HG03196 (cell line): ENCODE results near the gene GADD45GIP1.
"Not testable (repeated sequence)": the region's sequence is repeated elsewhere in the genome, so short reads cannot be mapped to it uniquely, and the experiment has no call there.

Experiments used
- ATAC-seq: cut with Tn5 transposase; IDR thresholded peaks from one replicate; pipeline ENCODE4 v1.9.1; 2021; ENCODE audit not compliant: unreplicated experiment

GADD45GIP1 gene

DNA sequence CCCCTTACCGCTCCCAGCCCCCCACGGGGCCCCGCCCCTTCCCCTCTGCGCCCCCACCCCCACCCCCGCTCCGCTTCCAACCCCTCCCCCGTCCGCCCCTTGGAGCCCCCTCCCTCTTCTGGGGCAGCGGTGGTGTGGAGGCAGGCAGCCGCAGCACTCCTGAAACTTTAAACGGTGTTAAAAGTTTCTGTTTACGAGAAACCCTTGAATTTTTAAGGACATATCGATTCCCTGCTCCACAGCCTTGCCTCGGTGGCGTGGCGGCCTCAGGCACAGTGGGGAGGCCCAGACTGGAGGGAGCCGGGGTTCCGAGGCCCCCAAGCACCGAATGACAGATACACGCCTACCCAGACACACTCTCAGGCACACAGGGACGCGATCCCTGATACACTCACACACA lies 33.4 kb upstream of the GADD45GIP1 start:
- no peak for ATAC-seq

DNA sequence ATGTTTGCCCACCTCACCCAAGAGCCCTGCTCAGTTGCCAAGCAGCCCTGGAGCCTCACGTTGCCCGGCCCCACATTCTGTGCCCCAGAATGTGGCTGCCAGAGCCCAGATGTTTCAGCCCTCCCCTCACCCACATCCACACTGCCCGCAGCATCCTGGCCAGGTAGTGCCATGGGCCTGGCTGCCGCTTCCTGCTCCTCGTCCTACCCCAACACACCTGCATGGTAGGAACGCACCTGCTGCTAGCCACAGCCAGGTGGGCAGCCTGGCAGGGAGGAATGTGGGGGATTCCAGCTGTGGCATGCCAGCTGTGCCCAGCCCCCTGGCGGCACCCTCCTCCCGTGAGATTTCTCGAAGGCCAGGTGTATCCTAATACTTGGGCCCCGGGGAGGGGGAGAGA lies 30.8 kb upstream of the GADD45GIP1 start:
- no peak for ATAC-seq

DNA sequence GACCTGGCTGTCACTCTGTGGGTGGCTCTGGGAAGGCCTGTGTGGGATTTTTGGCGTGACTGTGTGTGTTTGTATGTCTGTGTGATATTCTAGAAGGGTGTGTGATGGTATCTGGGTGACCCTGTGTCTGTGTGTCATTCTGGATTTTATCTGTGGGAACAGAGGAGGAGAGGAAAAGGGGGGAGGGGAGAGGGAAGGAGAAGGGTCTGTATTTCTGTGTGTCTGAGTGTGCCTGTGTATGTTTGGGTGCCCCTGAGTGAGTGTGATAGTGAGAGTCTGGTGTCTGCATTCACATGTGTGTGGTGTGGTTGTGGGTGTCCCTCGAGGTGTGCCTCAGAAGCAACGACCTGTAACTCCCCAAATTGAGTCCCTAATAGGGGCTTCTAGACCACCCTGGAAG lies 30.2 kb upstream of the GADD45GIP1 start:
- ATAC-seq = no peak

DNA sequence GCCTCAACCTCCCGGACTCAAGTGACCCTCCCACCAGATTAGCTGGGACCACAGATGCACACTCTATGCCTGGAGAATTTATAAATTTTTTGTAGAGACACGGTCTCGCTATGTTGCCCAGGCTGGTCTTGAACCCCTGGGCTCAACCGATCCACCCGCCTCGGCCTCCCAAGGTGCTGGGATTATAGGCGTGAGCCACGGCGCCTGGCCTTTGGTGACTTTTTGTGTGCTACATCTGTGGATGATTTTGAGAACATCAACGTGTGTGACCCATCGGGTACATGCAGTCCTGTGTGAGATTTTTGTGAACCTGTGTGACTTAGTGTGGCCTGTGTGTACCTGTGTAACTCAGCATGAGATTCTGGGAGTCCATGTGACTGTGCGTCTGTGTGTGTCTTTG lies 29.7 kb upstream of the GADD45GIP1 start:
- no peak for ATAC-seq

DNA sequence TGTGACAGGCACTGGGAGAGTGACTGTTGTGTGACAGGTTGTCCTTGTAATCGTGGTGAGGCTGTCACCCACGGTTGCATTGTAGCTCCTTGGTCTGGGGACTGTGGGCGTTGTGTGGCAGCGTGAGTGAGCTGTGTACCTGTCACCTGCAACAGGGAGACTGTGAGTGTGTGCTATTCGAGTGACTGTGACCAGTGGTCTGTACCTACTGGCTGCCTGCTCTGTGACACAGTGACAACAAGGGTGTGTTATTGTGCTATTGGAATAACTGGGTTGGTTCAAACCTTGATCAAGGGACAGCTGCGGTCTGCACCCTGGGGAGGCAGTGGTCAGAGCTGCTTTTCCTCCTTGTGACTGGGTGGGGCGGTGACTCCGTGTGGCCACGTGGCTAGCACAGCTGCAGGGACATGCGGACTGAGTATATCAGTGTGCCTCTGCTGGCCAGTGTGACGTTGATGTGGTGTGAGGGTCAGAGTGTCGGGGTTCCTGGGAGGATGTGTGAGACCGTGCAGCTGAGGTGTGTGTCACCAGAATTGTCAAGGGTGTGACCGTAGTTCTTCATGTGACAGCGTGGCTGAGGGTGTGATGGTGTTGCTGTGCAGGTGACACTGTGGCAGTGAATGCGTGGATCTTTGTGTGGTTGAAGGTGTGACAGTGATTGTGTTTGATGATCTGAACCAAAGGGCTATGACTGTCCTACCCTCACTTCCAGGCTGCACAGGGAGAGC lies 28.2 kb upstream of the GADD45GIP1 start:
- ATAC-seq = no peak

DNA sequence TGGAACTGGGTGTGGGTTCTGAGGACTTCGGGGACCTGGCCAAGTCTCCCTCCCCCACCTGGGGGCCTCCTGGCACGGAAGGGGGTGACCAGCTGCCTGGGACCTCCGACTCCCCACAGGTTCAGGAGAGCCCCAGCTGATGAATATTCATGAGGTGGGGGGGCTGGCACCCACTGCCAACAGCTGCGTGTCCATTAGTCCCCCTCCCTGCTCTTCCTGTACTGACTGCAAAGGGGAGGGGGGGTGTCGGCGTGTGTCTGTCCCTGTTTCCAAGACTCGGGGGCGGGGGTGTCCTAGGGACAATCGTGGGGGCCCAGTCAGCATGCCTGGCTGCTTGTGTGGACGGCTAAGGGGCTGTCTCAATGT lies 27.6 kb upstream of the GADD45GIP1 start:
- no peak for ATAC-seq

DNA sequence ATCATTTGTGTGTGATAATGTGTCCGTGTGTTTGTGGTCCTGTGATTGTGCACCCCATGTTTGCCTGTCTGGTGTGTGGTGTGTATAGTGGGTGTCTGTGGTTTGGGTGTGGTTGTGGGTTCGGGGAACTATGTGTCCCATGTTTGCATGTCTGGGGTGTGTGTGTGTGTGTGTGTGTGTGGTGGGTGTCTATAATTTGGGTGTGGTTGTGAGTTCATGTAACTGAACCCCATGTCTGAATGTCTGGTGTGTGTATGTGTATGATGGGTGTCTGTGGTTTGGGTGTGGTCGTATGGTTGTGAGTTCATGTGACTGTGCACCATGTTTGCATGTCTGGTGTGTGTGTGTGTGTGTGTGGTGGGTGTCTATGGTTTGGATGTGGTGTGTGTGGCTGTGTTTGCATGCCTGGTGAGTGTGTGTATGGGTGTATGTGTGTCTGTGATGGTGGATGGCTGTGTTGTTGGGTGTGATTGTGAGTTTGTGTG lies 27.2 kb upstream of the GADD45GIP1 start:
- no peak for ATAC-seq

DNA sequence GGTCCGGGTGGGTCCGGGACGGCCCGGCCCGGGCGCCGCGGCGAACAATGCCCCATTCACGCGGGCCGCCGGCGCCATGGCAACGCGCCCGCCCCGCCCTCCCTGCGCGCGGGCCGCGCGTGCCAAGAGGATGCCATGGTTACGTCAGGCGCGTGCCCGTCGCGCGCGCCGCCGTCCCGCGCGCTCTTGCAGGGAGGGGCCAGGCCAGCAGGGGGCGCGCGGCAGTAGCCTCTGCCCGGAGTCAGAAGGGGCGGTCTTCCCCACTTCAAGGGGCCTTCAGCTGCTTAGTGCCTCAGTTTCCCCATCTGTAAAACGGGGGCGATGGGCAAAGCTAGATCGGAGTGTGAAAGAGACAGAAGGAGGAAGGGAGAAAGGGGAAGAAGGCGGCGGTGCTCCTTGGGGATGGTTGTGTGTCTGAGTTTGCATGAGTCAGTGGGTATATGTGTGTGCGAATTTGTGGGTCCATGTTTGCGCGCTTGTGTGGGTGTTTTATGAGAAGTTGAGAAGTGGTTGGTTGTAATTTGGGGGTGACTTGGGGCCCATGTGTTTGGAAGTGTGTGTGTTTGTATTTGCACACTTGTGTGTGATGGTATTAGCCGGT lies 26.6 kb upstream of the GADD45GIP1 start:
- ATAC-seq = no peak

DNA sequence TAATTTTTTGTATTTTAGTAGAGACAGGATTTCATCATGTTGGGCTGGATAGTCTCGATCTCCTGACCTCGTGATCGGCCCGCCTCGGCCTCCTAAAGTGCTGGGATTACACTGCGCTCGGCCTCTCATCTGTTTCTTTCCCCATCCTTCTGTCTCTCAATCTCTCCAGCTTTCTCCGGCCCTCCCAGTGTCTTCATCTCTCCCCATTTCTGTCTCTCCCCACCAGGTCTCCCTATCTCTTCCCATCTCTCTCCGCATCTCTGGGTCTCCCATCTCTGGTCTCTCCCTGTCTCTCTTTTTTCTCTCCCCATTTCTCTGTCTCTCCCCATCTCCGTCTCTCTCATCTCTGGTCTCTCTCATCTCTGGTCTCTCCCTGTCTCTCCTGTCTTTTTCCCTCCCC lies 26.1 kb upstream of the GADD45GIP1 start:
- no peak for ATAC-seq

DNA sequence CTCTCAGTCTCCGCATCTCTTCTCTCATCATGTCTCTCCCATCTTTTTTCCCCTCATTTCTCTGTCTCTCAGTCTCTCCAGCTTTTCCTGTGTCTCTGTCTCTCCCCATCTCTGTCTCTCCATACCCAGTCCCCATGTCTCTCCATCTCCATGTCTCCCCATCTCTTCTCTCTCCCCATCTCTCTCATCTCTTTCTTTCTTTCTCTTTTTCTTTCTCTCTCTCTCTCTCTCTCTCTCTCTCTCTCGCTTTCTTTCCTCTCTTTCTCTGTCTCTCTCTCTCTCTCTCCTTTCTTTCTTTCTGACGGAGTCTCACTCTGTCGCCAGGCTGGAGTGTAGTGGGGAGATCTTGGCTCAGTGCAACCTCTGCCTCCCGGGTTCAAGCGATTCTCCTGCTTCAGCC lies 25.6 kb upstream of the GADD45GIP1 start:
- no peak for ATAC-seq

DNA sequence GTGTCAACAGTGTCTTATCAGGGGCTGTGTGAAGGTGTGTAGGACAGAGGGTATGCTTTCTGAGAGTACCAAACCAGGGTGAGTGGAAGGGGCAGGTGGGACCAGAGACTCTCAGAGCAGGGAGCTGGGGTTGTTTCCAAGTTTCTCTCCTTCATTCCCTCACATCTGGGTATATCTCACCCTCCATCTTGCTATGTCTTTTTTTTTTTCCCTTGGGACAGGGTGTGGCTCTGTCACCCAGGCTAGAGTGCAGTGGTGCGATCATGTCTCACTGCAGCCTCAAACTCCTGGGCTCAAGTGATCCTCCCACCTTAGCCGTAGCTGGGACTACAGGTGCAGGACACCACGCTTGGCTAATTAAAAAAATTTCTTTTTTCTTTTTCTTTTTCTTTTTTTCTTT lies 23.0 kb upstream of the GADD45GIP1 start:
- ATAC-seq = no peak

DNA sequence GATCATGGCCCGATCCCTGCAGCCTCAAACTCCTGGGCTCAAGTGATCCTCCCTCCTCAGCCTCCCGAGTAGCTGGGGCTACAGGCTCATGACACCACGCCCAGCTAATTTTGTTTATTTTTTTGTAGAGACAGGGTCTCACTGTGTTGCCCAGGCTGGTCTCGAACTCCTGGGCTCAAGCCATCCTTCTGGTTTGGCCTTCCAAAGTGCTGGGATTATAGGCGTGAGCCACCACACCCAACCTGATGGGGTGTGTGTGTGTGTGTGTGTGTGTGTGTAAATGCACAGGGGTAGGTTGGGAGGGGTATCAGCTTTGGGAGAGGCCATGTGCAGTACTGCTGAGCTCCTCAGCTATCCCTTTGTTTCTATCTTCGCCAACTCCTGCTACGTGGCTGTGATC lies 19.1 kb upstream of the GADD45GIP1 start:
- ATAC-seq = not testable (repeated sequence)

DNA sequence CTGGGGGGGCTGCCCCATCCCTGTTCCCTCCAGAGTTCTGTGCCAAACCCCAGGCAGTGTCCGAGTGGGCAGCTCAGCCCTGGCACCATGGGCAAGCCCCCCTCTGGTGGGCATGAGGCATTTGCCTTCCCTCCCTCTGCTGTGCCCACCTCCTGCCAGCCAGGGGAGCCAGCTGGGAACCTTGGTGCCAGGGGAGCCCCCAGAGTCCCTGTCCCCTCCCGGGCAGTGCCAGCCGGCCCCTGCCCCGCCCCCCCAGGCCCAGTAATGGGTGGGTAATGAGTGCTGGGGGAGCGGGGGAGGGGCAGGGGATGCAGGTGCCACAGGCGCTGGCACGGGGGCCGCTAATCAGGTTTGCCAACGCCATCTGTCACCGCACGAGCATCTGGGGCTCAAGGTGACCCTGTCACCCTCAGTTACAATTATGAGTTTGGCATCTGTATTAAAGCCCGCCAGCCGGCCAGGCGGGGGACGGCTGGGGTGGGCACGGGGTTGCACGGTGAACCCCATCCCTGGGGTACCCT lies 18.3 kb upstream of the GADD45GIP1 start:
- ATAC-seq = no peak

DNA sequence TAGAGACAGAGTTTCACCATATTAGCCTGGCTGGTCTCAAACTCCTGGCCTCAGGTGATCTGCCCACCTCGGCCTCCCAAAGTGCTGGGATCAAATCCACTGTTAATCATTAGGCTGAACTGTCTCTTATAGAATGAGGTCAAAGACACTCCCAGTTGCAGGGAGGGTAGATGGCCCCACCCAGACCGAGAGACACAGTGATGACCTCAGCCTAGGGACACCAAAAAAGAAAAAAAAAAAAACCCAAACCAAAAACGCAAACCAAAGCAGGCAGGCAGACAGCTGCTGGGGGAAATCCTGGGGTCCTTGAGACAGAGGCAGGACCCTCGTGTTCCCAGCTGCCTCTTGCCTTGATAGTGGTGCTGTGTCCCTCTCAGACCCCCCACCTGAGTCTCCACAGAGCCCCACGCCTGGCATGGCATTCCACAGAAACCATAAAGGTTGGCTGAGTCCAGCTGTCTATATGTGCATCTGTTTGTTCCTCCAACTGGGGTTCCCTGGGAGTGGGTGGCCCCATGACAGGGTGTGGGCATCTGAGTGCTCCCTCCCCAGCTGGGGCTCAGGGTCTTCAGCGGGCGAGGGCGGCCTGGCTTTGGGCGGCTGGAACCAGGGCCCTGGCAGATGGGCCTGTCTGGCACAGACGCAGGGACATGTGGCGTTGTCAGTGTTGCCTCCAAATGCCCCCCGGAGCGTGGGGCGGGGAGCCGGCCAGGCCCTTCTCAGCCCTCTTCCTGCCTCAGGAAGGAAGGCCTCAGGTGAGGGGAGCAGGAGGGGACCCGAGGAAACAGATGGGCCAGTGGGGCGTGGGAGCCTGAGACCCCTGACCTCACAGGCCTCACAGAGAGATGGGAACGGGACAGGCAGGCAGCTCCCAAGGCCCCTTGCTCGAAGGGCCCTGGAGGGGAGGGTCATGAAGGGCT lies 17.5 kb upstream of the GADD45GIP1 start:
- no peak for ATAC-seq

DNA sequence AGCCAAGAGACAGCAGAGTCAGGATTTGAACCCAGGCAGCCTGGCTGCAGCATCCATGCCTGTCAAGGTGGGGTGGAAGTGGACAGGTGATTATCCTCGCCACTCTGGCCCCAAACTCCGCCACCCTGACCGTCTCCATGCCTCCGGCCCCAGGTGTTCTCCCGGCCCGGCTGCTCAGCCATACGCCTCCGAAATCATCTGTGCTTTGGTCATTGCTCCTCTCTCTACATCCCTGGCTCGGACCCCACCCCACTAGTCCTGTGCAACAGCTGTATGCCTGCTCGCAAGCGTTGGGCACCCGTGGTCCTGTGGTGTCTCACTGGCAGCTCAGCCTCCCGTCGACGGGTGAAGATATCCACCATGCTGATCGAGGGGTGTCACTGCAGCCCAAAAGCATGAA lies 16.2 kb upstream of the GADD45GIP1 start:
- ATAC-seq = no peak

DNA sequence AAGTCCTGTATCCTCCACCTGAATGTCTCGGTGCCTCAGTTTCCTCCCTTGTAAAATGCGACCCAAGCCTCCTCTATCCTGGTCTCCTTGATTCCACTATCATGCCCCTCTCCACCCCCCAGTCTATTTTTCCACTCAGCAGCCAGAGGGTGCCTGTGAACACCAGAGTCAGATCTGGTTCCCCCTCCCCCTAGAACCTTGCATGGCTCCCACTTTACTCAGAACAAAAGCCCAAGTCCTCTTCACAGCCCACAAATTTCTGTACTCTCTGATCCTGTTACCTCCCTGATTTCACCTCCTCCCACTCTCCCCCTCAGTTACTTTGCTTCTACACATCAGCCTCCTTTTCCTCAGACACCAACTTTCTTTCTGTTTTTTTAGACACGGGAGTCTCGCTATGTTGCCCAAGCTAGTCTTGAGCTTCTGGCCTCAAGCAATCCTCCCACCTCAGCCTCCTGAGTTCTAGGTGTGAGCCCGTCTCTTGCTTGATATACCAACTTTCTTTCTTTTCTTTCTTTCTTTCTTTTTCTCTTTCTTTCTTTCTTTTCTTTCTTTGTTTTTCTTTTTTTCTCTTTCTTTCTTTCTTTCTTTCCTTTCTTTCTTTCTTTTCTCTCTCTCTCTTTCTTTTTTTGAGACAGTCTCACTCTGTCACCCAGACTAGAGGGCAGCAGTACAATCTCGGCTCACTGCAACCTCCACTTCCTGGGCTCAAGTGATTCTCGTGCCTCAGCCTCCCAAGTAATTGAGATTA lies 13.2 kb upstream of the GADD45GIP1 start:
- ATAC-seq = no peak

DNA sequence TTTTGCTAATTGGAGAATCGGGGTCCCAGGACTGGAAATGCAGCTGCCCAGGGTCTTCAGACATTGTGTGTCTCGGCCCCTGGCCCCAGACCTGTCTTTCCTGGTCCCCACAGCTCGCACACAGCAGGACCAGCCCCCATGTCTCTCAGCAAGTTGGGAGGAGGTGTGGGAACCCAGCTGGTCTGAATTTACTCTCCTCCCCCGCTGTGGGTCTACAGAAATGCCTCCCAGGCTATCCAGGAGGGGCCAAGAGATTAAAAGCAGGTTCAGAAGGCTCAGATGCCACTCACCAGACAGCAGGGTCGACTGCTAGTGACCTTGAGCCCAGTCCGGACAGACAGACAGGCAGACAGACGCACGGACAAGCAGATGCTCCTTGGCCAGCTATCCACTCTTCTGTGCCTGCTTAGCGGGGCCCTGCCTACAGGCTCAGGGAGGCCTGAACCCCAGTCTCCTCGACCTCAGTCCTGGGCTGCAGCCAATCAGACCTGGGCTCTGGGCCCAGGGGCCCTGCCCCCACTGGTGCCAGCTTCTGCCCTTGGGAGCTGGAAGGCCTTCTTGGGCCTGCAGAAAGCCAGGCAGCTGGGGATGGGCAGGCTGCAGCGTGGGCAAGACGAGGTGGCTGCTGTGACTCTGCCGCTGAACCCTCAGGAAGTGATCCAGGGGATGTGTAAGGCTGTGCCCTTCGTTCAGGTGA lies 12.4 kb upstream of the GADD45GIP1 start, which contains the start of gene DAND5:
Gene DAND5 (plus strand): TSS at position 285 of the 697 bp plus-strand sequence. CDS start 85 bp downstream, at position 370.
- ATAC-seq = no peak

DNA sequence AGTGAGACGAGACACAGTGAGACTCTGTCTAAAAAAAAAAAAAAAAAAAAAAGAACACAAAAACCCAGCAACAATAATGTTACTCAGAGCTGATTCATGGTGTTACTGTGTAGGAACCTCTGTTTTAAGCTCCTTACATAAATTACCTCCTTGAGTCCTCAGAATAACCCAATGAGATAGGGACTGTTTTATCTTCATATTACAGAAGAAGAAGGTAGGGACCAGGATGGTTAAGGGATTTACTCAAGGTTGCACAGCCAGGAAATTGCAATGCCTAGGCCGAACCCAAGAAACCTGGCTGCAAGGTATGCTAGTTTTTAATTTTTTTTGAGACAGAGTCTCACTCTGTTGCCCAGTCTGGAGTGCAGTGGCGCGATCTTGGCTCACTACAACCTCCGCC lies 10.9 kb upstream of the GADD45GIP1 start:
- ATAC-seq = no peak

DNA sequence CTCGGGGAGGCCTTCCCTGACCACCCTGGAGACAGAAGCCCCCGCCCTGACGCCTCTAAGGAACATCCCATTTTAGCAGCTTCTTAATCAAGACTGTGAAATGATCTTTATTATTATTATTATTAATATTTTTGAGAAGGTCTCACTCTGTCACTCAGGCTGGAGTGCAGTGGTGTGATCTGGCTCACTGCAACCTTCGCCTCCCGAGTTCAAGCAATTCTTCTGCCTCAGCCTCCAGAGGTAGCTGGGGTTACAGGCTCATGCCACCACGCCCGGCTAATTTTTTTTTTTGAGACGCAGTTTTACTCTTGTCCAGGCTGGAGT lies 8.8 kb upstream of the GADD45GIP1 start:
- no peak for ATAC-seq
